ENCODE results near the gene PVALB.

DNA sequence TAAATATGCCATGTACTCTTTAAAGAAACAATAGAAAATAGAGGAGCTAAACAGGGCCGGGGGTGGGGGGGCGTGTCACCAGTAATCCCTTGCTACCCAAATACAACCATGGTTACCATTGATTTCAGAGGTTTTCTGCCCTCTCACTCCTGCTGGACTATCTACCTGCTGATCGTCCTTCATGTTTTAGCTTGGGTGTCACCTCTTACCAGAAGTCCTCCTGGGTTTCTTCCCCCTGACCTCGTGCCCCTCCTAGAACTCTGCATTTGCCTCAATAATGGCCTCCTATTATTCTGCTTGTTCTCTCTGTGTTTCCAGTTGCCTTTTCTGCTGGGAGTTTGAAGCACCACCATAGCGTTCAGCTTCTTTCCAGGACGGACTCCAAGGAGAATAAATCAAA is 9.4 kb upstream of the PVALB start:
- TF ChIP-seq CTCF (conservative IDR thresholded peaks at IDR 0.05; ENCODE audit: low read length) = no peak
- no peak for TF ChIP-seq EZH2phosphoT487 (IDR thresholded peaks at IDR 0.05; ENCODE audit: borderline replicate concordance, low read depth, low read length)

Measured in OCI-LY7 (cell line).